NCI-H526 treated with DMSO at 0.1 percent for 48 hours (cell line): ENCODE results near the gene APP.
A peak's percentile ranks its signal among the peaks of the same experiment; 100 is the strongest.

Experiments
- DNase-seq: peaks from one replicate; lab custom pipeline; 2025; lab: John Stamatoyannopoulos, UW

The APP gene

DNA sequence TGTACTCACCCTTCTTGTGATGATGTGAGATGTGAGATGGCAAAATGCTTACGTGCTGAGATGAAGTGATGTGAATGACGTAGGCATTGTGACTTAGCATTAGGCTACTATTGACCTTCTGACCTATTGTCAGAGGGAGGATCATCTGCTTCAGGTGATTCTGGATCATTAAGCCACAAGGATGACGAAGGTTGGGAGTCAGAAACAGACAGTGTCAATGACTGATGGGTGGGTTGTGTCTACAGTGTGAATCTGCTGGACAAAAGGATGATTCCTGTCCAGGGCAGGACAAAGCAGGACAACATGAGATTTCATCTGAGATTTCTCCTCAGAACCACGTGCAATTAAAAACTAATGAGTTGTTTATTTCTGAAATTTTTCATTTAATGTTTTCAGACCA, 306.8 kb downstream of the APP start:
- no peak for DNase-seq

DNA sequence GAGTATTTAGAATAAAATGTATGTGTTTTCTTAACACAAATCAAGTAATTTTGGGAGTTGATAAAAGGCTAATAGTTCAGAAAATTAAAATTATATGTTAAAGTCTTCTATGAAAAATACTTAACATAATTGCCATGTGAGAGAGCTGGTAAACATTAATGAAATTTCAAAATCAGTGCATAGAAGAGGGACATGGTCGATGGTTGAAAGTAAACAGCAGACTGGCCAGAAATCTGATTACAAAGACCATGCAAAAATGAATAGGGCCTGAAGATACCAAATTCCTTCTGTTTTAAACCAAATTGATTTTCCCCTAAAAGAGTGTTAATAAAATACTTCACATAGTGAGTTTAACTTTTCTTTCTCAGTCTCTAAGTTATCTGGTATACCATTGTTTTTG, 307.5 kb downstream of the APP start:
- DNase-seq: no peak

DNA sequence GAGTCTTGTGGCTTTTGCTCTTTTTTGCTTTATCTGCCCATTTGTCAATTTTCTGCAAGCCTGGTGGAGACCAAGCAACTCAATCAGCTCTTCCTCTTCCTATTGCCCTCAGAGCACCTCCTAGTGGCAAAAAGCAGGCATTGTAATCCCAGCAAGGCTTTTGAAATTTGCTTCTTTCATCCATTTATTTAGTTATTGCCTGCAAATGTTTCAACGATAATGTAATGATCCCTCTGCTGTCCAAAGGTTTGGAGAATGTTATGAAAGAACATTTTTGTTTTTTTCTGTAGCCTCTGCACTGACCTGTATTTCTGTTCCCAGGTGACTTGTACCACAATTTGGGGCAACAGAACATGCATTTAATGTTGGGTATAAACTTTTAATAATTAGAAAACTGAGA, 308.0 kb downstream of the APP start:
- DNase-seq: no peak

DNA sequence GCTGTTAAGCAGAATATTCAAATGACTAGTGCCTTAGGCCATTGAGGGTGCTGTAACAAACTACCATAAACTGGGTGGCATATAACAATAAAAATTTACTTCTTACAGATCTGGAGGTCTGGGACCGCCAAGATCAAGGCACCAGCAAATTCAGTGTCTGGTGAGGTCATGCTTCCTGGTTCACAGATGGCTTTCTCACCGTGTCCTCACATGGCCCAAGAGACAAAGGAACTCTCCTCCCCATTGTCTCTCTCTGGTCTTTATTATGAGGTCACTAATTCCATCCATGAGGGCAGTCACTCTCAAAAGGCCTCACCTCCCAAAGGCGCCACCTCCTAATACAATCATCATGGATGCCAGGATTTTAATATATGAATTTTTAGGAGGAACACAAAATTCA, 308.5 kb downstream of the APP start:
- no peak for DNase-seq

DNA sequence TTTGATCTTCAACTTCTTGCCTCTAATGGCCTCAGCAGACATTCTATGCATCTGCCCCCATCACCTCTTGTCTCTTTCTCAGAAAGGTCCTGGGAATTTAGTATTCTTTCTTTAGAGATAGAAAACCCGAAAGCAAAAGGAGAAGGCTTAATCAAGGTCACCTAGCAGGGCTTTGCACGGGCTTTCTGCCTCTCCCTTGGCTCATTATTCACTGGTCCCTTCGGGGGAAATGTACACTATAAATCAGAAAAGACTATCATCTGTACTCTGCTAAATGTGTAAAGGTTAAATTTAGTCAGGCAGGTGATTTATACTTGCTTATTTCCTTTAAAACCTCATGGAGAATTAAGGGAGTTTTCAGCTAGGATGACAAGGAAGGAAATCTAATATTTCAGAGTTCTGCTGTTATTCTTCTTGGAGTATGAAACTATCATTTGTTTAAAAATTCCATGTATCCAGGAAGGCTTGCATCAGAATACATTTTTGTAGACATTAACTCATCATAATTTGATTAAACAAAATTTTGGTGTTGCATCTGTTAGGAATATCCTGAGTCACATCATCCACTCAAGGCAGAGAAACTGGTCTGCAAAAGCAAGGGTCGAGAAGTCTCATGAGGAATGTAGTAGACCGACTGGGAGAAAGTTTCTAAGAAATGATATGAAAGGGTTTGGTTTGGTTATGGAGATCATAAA, 311.2 kb downstream of the APP start:
- no peak for DNase-seq

DNA sequence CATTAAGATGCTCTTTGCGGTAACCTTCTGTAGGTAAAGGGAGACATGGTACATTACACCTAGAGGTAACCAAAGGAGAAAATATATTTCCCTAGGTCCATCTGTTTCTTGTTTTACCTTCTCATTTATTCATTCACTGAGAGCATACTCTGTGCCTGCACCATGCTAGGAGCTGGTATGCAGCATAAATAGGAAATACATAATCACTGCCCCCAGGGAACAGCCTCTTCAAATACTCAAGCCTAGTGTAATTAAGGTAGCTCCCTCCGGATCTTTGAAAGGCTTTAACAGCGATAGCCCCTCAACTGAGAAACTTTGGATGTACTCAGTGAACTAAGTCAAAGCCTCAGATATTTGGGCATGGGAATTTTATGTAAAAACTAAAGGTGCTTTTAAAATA, 312.2 kb downstream of the APP start:
- no peak for DNase-seq

DNA sequence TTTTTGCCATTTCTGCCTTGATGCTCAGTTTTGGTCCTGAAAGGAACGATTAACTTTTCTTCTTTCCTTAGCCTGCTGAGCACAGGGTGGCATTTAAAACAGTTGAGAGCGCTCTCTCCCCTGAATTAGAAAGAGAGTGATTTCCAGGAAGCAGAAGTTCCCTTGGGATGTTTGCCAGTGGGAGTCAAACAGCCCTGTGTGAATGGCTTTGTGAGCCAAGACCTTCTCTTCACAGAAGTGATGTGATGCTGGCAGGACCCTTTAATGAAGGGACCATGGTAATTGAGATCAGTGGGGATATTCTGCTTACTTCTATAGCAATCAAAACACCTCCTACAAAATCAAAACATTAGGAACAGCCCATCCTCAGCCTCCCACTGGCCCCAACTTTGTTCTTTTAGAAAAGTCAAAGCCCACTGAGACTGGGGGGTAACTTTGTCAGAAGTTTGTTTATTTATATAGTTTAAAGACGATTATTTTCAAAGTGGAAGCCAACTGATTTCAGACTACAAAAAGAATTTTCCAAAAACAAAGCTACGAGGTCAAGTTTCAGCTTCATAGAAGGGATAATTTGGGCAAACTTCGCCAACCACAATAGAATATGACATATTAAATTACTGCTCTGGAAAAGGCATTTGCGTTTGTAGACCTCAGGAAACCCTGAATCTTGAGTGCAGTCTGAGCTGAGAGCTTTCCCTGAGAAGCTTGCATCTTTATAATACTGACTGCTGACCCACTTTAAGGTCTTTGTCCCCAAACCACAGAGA, 313.1 kb downstream of the APP start:
- no peak for DNase-seq

DNA sequence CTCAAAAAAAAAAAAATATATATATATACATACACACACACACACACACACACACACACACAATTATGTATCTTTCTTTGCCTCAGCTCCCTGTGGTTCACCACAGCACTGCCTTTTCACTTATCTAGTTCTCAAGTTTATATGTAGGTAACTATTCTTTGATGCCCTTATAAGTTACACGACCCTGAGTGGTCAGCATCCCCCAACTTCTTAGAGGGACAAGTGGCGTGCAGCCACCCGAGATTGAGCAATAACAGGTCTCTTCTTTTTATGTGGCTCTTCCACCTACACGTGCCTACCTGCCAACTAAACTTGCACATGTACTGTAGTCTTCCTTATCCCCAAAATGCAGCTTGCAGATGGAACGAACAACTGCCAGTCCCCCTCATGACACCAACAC, 315.0 kb downstream of the APP start:
- DNase-seq: no peak

DNA sequence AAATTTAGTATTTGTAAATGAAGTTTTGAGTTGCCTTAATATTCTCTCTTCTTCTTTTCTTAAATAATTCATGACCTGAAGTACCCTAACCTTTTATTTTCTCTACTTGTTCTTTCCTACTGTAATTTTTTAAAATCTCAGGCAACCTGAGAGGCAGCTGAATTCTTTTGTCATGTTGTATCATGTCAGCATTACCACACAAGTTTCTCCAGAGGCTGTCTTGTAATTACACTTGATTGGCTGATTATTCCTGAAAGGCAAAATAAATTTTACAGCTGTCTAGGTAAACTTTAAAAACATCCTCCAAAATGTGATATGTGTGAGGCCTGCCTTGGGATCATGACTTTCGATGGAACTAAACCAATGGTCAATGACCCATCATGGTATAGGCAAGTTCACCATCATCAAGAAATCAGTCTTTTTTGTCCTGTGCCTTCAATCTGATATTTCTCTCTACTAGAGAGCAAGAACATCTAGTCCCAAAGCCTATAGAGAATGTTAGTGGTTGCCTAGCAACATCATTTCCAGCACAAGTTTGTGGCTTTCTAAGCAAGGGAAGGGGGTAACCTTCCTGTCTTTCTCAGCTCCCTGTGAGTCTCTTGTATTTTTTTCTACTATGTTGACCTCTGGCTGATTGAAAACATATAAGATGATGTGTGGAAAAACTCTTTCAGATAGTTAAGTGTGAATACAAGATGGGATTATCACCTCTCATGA, 320.3 kb downstream of the APP start:
- DNase-seq: no peak

DNA sequence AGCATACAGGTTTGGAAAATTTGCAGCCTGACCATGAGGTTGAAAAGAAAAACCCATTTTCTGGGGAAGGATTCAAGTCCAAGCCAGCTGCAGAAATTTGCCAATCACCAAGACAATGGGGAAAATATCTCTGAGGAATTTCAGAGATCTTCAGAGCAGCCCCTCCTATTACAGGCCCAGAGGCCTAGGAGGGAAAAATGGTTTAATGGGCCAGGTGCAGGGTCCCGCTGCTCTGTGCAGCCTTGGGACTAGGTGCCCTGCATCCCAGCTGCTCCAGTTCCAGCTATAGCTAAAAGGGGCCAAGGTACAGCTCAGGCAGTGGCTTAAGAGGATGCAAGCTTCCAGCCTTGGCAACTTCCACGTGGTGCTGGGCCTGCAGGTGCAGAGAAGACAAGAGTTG, 322.3 kb downstream of the APP start:
- no peak for DNase-seq

DNA sequence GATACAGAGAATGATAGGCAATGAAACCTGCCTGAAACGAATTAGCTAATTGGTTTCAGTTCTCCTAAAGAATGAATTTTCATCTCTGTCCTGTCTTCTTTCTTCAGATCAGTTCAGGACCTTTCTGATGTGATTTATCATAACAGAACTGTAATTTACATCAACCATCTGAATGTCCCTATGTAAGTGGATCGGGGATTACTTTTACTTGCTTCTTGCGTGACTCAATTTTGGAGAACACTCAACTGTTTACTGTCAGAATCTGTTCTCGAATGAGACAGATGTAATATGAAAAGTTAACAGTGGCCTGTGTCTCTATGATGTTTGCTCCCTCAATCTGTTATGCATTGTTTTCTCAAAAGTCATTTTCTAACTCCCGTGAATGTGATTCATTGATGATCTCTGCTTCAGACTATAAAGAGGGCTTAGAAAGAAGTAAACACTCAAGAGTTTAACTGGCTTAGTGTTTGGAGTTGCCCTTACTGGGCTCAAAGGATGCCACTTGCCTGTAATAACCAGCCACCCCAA, 324.8 kb downstream of the APP start:
- DNase-seq: no peak

DNA sequence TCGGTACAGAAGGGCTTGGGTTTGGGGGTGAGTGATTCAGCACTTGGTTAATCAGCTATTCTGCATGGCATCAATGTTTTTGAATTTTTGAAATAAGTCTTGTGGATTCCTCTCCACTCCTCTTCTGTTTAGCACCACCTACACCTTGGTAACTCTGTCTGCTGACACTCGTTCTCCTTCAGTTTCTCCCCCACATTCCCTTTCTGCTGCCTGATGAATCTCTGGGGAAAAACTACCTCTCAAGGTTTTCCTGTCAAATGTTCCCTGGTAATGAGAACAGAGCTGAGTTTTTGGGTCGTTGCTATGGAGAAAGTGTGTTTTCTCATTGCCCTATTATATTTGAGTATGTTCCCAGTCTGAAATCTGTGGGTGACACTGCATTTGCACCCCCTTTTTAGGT, 327.6 kb downstream of the APP start:
- no peak for DNase-seq

DNA sequence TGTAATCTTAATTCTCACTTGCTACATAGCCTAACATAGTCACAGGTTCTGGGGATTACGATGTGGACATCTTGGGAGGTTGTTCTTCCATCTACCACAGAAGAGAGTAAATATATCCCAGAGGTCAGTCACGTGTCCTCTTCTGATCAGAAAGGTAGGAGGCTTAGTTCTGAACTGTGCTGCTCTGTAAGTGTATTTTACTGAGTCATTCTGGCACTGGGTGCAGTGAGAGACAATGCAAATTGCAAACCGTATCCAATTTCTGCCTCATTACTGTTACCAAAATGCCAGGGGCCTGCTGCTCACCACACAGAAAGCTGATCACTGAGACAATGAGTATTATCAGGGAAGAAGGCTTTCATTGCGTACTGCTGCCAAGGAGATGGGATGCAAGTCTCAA, 331.8 kb downstream of the APP start:
- DNase-seq: peak; percentile 8

DNA sequence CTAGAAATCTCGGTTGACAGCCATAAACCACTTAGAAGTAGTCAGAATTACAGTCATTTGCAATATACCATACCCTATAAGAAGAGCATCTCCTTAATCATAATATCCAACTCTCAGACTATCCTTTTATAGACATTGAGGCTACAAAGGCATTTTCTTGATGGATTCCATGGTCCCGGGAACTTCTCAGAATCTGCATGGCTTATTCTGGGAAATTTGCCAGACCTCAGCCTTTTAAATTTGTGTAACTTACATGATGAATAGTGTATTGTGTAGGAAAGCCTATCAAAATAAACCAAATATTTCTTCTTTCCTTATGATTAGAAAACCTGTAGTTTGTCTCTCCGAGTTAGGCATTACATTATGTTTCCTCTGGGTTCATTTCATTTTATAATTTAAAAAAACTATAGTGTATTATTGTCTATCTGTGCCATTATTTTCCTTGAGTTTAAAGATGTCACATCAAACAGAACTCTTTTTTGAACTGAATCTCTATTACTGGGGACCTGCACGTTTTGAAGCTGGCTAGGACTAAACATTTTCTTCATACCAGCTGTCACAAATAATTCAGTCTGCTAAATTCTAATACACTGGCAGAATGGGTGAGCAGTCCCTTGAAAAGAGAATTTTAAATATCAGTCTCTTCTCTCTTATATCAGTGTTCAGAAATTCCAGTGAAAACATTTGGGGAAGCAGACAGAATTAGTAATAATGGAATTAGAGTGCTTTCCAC, 332.9 kb downstream of the APP start:
- no peak for DNase-seq

DNA sequence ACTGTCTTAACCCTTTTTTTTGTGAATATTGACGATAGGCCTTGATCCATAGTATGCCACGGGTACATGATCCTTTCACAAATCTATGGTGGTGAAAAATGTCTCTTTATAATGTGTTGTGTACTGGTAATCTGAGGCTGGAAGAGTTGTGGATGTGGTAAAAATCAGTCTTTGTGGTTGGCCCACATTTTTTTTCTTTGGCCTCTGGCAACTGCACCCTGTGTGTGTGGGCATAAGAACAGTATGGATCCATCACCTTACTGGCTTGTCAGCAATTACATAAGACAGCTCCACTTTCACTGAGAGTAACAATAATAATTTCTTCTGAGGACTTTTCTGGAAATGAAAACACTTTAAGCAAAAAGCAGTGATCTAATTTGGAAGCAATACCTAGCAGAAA, 334.2 kb downstream of the APP start:
- no peak for DNase-seq

DNA sequence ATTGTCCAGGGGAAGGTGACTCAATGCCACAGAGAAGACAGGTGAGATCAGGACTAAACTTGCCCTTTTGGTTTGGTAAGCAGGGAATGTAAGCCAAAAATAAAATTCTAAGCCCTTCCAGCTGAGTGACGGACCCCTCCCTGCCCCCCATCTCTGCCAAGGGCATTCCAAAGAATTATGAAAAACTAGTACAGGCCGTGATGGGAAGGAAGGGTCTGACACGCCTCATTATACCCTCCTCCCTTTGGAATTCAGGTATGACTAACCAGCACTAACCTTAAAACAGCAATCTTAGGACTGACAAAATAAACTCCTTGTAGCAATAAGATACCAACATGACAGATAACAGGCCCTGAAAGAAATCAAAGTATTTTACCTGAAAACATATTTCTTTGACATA, 336.2 kb downstream of the APP start:
- DNase-seq: no peak

DNA sequence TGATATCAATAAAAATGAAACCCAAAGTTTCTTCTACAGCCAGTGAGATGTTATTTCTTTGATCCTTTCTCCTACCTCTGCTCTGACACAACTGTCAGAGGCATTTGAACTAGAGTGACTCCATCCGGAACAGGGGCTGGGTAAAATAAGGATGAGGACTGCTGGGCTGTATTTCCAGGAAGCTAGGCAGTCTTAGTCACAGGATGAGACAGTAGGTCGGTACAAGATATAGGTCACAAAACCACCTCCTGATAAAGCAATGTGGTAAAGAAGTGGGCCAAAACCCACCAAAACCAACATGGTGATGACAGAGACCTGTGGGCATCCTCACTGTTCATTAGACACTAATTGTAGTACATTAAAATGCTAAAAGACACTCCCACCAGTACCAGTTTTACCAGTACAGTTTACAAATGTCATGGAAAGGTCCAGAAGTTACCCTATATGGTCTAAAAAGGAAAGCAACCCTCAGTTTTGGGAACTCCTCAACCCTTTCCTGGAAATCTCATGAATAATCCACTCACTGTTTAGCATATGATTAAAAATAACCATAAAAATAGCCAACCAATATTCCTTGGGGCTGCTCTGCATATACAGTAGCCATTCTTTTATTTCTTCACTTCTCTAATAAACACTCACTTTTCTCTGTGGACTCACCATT, 339.1 kb downstream of the APP start:
- no peak for DNase-seq
